NCI-H748 (cell line): Measurements from ENCODE around the gene PIP5K1C.

Experiments used
- DNase-seq: peaks from one replicate; lab custom pipeline; 2025; ENCODE audit not compliant: unreplicated experiment; lab: John Stamatoyannopoulos, UW

The PIP5K1C gene

DNA sequence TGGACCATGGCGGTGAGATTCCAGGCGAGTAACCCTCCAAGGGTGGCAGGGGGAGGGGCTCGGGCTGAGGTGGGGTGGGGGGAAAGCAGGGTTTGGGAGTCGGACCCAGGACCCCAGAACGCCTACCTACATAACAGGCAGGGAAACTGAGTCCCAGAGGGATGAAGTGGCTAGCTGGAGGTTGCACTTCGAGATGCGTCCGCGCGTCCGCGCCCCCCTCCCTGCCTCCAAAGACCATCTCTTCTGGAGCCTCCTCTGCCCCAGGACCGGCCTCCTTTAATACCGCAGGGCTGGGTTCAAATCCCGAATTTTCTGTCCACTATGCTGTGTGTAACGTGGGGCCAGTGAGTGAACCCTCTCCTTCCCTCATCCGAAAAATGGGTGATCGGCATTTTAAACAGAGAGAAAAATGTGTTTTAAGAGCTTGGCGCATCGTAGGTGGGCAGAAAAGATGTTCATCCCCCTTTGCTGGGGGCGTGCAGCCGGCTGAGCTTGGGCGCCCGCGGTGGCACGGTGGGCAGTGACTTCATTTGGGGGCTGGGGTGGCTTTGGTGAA, 21.7 kb upstream of the PIP5K1C start:
- DNase-seq = no peak

DNA sequence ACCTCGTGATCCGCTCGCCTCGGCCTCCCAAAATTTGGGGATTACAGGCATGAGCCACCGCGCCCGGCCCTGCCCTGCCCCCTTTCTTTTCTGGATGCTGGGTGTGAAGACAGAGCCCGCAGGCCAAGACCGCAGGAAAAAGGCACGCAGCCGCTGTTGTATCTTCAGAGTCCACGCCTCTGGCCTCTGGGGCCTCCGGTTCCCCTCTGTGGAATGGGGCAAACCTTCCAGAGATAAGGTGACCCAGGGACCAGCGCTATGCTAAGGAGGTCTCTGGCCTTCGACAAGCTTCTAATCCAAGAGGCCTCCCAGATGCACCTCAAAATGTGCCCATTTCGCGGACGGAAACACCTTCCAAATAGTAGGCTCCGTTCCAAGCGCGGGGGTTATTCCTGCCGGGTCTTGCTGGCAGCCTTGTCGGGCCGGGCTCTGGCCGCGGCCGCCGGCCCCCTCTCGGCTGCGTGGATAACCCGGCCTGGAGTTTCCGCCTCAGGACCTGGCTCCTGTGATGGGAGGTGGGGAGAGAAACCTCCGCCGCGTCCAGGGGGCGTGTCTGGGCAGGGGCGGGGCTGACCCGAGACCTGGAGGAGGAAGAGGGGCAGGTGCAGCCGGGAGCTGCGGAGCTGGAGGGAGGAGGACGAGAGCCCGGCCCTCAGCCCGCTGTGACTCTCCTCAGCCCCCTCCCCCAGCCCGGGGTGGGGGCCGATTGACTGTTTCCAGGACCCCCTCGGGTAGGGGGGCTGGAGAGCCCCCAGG, 21.0 kb upstream of the PIP5K1C start:
- DNase-seq = peak; percentile 90

DNA sequence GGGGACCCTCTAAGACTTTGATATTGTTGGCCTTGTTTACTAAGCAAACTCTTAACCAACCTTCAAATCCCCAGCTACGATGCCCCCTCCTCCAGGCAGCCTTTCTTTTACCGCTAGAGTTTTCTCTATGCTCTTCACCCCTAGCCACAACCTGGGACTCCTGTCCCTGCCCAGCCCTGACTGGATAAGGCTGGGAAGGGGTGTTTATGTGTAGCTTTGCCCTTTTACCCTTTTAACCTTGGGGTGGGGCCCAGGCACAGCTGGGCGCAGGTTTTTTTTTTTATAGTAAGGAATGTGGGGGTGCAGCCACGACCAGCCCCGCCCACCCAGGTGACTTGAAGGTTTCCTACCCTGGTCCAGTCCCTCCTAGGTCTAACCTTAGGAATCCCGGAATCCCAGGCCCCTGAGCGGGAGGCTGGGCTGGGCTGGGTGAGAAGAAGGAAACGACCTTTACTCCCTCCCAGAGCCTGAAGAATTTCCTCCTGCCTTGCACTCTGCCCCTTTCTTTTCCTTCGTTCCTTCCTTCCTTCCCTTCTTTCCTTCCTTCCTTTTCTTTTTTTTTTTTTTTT, 20.2 kb upstream of the PIP5K1C start:
- DNase-seq = no peak

DNA sequence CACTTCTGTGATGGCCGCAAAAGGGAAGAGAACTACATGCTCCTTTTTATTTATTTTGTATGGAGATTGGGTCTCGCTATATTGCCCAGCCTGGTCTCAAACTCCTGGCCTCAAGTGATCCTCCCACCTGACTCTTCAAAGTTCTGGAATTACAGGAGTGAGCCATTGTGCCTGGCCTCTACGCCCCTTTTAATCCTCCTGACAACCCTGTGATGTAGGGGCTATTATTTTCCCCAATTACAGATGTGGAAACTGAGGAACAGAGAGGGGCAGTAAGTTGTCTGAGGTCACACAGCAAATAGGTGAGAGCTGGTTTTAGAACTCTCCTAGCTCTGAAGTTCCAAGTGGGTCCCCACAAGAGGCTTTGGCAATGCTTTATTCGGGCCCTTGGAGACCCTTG, 19.6 kb upstream of the PIP5K1C start:
- DNase-seq = no peak

DNA sequence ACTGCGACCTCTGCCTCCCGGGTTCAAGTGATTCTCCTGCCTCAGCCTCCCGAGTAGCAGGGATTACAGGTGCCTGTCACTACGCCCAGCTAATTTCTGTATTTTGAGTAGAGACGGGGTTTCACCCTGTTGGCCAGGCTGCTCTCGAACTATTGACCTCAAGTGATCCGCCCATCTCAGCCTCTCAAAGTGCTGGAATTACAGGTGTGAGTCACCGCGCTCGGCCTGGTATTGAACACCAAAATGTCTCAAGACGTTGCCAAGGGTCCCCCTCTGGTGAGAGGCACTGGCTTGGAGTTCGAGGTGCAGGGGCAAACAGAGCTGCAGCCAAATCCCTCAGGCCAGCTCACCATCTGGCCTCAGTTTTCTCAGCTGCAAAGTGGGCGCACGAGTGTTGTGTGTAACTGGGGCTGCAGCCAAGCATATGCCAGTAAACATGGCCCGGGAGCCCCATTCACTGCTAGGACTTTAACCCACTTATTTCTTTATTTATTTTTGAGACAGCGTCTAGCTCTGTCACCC, 15.9 kb upstream of the PIP5K1C start:
- DNase-seq = no peak

DNA sequence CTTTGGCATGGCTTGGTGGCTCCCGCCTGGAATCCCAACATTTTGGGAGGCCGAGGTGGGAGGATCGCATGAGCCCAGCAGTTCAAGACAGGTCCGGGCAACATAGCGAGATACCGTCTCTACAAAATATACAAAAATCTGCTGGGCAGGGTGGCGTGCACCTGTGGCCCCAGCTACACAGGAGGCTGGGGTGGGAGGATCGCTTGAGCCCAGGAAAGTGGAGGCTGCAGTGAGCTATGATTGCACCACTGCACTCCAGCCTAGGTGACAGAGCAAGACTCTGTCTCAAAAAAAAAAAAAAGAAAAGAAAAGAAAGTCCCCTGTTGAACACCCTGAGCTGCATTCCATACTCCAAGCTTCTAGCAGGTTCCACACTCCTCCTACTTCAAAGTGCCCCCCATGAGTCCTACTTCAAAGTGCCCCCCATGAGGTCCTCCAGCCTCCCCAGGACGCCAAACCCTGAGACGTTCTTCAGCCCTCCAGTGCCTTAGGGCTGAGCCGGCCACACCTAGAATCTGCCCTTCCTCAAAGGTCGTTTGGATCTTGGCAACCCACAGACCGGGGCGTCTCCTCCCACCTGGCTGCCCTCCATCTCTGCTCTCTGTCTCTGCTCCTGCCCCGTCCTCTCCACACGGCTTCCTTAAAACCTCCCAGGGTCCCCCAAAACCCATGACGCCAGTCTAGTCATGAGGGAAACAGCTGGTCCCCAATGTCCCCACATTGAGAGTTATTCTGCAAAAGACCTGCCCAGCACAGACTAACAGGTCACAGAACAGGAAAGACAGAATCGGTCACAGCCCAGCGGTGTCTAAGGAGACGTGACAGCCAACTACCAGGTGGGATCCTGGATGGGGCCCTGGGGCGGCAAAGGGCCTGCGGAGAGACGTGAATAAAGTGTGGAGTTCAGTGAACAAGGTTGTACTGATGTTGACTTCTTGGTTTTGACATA, 12.7 kb upstream of the PIP5K1C start:
- no peak for DNase-seq

DNA sequence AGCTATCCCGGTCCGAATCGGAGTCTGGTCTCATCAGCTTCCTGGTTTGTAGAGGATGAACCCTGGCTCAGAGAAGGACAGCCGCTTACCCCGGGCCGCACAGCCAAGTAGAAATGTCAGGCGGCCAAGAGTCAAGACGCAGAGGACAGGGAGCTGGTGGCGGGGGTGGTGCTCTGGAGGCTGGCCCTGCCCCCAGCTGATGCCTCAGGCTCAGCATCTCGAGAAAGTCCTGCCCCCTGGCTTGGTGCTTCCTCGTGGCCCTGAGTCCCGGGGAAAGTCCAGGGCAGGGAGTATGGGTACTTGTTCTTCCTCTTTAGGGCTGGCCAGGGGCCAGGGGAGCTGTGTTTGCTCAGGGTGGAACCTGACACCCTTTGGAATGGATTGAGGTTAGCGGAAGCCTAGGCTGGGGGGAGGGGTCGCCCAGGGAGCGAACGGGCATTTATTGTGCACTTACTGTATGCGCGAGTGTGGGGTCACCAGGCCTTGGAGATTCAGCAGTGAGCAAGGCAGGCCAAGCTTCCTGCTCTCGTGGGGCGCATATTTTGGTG, 10.1 kb upstream of the PIP5K1C start:
- DNase-seq = peak; percentile 64

DNA sequence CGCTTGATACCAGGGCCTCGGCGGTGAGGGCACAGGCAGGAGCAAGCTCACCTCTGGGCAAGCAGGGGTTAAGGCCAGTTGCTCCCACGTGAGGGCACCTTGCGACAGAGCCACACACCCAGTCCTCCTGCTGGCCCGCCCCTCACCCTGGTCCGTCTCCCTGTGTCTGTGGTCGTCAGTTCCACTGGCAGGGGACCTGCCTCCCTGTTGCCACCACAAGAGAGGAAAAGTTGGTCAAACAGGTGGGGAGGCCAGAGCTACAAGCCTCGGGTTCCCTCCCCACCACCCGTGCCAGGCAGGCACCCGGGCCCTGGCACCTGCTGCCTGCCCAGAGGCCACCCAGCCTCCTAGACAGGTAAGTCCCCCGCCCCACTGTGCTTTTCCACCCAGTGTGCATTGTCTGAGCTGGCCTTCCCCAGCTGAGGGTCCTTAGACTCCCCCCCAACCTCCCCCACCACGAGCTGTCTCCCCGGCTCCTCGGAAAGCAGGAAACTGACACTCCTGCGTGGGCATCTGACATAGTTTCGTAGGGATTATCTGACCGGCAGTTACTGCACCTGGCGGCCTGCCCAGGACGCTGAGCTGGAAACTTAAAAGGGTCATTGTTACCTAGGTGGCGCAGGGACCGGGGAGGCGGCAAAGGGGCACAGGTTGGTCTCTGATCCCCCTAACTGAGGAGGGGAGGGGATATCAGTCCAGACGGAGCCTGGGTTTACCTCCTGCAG, 8.1 kb upstream of the PIP5K1C start, which contains the start of gene TJP3:
Gene TJP3 (plus strand): TSS at position 178 of the 725 bp plus-strand sequence. CDS start 20,049 bp downstream, outside the sequence.
- DNase-seq = no peak

DNA sequence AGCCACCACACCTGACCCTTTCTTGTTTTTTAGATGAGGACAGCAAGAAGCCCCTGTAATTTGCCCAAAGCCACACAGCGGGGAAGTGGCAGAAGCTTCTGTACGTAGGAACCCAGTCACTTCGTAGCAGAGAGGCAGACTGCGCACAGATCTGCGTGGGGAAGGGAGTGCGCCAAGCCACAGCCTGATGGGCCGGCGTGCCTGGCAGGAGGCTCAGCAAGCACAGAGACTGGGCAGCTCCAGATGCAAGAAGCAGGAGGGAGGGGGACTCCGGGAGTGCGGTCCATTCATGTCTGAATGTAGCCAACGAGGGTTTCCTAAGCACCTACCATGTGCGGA, 7.6 kb upstream of the PIP5K1C start:
- DNase-seq = no peak

DNA sequence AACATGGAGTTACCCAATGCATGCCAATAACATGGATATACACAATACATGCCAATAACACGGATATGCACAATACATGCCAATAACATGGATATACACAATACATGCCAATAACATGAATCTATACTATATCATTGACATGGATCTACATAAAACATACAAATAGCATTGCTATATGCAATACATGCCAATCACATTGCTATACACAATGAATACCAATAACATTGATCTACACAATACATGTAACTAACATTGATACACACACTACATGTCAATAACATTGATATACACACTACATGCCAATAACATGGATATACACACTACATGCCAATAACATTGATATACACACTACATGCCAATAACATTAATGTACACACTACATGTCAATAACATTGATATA, 932 bp upstream of the PIP5K1C start:
- no peak for DNase-seq

DNA sequence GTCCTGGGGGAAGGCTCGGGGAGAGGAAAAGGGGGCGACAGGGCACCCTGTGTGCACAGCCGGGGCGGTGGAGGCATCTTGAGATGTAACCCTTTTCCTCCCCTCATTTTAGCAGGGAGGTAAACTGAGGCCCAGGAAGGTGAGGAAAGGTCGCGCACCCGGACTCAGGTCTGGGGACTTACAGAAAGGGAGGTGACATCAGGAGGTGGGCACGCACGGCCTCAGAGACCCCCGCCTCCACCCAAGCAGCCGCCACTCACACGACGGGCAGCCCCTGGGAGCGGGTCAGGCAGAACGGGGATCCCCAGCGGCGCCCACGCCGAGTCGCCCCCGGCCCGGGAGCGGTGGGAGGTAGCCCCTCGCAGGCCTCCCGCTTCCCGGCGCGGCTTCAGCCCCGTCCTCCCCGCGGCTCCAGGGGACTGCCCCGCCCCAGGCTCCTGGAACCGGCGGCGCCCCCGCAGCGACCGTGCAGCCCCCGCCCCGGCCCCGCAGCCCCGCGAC, 477 bp downstream of the PIP5K1C start:
- DNase-seq = peak; percentile 13

DNA sequence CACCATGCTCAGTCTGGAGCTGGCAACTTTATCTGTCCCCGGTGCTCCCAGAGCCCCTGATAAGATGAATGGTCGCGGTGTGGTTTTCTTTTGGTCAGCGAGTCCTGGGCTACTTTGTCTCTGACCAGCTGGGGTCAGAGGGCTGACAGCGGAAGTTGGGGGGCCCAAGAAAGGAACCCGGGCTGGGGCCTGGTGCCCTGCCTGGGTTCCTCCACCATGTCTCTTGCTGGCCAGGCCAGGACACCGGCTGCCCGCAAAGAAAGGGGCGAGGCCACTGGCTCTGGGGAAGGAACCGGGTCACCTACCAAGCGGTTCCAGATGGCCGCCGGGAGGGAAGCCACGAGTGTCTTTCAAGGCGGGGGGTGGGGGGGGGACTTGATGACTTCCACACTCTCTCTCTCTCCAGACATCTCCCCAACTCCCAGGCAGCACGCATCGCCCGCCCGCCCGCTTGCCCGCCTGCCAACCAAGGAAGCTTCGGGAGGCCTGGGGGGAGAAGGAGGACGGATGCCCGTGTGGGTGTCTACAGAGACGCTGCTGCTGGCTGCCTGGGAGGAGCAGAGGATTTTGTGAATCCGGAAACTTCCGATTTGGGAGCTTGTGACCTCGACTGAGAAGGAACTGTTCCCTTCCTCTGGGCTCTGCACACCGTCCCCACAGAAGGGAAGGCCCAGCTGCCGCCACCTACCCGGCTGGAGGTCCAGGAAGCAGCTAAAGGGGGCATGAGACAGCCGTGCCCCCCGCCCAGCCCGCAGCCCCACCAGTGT, 1.1 kb downstream of the PIP5K1C start:
- no peak for DNase-seq

DNA sequence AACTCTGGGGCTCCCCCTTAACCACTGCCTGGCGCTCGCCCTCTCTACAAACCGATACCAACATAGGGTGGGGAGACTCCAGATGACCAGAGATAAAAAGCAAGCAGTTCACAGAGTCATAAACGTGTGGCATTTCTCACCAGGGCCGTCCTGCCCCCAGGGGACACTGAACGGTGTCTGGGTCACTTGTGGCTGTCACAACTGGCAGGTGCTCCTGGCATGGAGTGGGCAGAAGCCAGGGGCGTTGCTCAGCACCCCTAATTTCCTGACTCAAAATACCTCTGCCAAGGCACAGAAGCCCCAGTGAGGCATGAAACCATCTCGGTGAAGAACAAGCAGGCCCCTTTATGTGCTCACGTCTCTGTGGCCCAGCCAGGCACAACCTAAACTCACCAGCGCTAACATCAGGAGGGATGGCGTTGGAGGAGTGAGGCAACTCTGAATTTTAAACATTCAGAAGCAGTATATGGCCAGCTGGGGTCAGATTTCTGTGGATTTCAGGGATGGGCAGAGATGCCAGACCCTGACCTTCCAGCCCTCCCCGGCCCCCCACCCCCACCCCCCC, 1.8 kb downstream of the PIP5K1C start:
- DNase-seq = no peak

DNA sequence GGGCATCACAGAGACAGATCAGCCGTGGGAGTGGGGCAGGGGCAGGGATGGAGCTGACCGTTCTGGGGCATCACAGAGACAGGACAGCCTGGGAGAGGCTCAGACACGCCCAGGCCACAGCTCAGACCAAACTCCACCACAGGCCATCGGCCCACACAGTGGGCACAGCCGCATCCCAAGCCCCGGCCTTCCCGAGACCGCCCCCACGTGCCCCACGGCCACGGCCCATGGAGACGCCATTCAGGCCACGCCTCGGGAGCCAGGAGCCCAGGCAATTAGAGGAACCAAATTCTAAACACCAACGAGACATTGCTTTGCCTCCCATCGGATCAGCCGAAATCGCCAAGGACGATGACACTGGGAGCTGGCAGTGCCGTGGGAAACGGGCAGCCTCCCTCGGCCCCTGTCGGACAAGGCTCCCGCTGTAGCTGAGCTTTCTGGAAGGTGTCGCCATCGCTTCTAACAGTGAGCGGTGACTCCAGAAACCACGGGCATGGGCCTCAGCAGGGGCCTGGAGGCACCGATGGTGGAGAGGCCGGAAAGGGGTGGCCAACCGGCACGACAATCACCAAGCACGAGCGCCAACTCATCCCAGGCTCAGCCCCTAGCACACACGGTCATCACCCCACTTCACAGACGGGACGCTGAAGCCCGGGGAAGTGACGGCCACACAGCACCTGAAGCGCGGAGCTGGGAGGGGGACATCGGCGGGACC, 2.4 kb downstream of the PIP5K1C start:
- no peak for DNase-seq

DNA sequence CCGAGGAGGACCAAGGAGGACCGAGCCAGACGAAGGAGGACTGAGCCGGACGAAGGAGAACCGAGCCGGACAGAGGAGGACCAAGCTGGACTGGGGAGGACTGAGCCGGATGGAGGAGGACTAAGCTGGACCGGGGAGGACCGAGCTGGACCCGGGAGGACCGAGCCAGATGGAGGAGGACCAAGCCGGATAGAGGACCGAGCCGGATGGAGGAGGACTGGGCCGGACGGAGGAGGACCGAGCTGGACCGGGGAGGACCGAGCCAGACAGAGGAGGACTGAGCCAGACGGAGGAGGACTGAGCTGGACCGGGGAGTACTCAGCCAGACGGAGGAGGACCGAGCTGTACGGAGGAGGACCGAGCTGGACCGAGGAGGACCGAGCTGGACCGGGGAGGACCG, 3.2 kb downstream of the PIP5K1C start:
- DNase-seq = no peak

DNA sequence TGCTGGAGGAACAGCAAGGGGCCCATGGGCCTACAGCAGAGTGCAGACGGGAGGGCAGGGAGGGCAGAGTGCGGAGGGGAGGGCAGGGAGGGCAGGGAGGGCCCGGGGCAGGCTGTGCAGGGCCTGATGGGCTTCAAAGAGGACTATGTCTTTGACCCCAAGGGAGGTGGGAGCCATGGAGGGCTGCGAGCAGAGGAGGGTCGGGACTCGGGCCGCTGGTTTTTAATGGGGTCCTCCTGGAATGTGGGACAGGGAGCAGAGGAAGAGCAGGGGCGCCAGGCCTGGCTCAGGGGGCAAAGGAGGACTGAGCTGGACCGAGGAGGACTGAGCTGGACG, 3.6 kb downstream of the PIP5K1C start:
- DNase-seq = no peak

DNA sequence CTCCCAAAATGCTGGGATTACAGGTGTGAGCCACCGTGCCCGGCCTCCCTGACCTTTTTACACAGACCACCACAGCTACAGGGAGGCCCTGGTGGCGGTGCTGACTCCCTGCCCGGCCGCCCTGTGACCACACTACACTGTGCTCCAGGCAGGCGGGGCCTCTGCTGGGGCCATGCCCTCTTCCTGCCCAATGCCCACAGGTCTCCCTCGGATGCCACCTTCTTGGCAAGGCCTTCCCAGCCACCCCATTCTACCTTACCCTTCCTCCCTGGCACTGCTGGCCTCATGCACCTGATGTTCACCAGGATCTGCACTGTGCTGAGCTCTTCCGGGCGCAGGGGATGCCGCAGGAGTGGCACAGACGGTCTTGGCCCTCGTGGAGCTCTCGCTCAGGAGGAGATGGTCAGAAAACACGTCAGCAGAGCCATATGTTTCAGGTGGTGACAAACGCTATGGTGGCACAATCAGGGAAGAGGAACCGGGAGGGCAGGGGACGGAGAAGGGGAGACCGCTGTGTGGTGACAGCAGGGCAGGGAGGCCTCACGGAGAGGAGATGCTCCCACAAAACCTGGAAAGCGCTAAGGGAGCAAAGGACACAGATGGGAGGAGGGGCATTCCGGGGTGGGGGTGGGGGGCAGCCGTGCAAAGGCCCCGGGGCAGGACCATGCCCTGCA, 4.1 kb downstream of the PIP5K1C start:
- no peak for DNase-seq

DNA sequence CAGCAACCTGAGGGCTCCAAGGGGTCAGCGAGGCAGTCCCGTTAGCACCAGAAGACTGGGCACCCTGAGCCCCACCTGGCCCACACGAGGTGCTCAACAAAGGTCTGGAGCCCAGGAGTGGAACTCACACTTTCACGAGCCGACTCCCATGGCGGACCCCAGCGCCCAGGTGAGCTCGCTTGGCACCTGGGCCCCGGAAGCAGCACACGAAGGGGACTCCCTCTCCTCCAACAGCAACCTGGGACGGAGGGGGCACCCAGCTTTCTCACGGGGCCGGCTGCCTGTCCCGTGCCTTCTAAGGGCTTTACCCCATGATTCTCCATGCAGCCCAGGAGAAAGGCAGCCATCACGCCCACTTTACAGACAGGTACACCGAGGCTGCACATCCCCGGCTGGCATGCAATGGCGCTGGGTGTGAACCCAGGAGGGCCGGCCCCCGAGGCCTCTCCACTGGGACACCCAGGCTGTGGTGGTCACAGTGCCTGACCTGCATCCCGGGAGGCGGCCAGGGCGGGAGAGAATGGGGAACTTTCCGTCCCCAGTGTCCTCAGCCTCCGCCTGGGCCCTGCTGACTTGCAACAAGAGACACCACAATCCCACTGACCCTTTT, 5.0 kb downstream of the PIP5K1C start:
- no peak for DNase-seq
